Measurements from ENCODE around the gene SLC16A3. TPM values are rescaled to one million over a fixed set of nuclear protein-coding genes. Genes with fewer than 3 reads are reported as not detected.

SLC16A3 gene
- total RNA-seq, 1 donor from 2014 or later: 68.8 TPM

DNA sequence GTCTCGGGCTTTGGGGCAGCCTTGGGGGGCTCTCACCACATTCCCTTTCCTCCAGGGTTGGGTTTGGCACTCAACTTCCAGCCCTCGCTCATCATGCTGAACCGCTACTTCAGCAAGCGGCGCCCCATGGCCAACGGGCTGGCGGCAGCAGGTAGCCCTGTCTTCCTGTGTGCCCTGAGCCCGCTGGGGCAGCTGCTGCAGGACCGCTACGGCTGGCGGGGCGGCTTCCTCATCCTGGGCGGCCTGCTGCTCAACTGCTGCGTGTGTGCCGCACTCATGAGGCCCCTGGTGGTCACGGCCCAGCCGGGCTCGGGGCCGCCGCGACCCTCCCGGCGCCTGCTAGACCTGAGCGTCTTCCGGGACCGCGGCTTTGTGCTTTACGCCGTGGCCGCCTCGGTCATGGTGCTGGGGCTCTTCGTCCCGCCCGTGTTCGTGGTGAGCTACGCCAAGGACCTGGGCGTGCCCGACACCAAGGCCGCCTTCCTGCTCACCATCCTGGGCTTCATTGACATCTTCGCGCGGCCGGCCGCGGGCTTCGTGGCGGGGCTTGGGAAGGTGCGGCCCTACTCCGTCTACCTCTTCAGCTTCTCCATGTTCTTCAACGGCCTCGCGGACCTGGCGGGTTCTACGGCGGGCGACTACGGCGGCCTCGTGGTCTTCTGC lies 8.4 kb downstream of the SLC16A3 start:
- Mint-ChIP-seq H3K4me3 (no peak overlapping the region), H3K4me1 (peaks cover 20% of the 10 kb centered on the region), H3K36me3 (peaks cover 6% of the 10 kb centered on the region), H3K27ac (no peak overlapping the region), H3K9me3 (no peaks in the 10 kb centered on the region), H3K27me3 (ENCODE audit: low read depth) (no peaks in the 10 kb centered on the region)
- TF ChIP-seq, protein P1, sequence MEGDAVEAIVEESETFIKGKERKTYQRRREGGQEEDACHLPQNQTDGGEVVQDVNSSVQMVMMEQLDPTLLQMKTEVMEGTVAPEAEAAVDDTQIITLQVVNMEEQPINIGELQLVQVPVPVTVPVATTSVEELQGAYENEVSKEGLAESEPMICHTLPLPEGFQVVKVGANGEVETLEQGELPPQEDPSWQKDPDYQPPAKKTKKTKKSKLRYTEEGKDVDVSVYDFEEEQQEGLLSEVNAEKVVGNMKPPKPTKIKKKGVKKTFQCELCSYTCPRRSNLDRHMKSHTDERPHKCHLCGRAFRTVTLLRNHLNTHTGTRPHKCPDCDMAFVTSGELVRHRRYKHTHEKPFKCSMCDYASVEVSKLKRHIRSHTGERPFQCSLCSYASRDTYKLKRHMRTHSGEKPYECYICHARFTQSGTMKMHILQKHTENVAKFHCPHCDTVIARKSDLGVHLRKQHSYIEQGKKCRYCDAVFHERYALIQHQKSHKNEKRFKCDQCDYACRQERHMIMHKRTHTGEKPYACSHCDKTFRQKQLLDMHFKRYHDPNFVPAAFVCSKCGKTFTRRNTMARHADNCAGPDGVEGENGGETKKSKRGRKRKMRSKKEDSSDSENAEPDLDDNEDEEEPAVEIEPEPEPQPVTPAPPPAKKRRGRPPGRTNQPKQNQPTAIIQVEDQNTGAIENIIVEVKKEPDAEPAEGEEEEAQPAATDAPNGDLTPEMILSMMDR (IDR thresholded peaks at IDR 0.05; ENCODE audit: unreplicated experiment): no peak
- no peak for DNase-seq (ENCODE audit: low spot score in 2 of 2, unreplicated experiment in 2 of 2)

DNA sequence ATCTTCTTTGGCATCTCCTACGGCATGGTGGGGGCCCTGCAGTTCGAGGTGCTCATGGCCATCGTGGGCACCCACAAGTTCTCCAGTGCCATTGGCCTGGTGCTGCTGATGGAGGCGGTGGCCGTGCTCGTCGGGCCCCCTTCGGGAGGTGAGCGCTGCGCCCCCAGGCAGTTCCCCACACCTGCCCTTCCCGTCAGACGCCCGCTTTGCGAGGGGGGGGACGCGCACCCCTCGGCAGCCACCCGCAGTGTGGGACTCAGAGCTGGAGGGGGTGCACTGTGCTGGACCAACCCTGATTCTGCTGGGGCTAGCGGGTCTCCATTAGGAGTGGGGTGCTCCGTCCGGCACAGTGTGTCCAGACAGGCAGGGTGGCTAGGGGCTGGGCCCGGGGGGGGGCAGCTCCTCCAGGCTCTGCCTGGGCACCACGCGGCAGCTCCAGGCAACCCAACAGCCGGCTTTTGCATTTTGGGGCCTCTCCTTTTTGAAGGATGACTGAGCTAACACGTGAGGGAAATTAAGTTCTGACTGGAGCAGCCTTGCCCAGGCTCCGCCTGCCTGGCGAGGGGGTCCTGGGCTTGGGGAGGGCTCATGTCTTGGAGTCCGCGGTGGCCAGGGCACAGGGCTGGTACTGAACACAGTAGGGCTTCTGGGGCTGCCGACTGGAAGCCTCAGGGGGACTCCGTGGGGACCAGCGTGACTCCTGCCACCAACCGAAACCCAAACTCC lies 9.1 kb downstream of the SLC16A3 start:
- TF ChIP-seq, protein P1 (IDR thresholded peaks at IDR 0.05; ENCODE audit: unreplicated experiment): no peak
- DNase-seq (ENCODE audit: low spot score in 2 of 2, unreplicated experiment in 2 of 2): no peak

DNA sequence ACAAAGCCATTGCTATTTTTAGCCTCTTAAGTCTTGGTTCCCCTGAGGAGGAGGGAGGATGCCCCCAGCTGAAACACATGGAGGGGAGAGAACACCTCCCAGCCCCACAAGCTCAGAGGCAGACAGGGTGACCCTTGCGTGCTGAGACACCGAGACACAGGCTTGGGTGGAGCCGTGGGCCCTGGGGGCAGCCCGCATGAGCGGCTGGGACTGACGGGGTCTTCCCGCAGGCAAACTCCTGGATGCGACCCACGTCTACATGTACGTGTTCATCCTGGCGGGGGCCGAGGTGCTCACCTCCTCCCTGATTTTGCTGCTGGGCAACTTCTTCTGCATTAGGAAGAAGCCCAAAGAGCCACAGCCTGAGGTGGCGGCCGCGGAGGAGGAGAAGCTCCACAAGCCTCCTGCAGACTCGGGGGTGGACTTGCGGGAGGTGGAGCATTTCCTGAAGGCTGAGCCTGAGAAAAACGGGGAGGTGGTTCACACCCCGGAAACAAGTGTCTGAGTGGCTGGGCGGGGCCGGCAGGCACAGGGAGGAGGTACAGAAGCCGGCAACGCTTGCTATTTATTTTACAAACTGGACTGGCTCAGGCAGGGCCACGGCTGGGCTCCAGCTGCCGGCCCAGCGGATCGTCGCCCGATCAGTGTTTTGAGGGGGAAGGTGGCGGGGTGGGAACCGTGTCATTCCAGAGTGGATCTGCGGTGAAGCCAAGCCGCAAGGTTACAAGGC lies 9.8 kb downstream of the SLC16A3 start:
- TF ChIP-seq, protein P1 (IDR thresholded peaks at IDR 0.05; ENCODE audit: unreplicated experiment): no peak
- Mint-ChIP-seq H3K4me3 (no peak overlapping the region), H3K9me3 (no peaks in the 10 kb centered on the region), H3K27ac (peak overlapping the region; percentile 81), H3K4me1 (peaks cover 20% of the 10 kb centered on the region), H3K27me3 (ENCODE audit: low read depth) (no peaks in the 10 kb centered on the region), H3K36me3 (peaks cover 6% of the 10 kb centered on the region)
- no peak for DNase-seq (ENCODE audit: low spot score in 2 of 2, unreplicated experiment in 2 of 2)

More for the DNA sequence above, 9.1 kb downstream of the SLC16A3 start:
- Mint-ChIP-seq H3K27me3 (ENCODE audit: low read depth) (no peaks in the 10 kb centered on the region), H3K36me3 (peaks cover 6% of the 10 kb centered on the region), H3K4me1 (peaks cover 20% of the 10 kb centered on the region), H3K27ac (no peak overlapping the region), H3K4me3 (no peak overlapping the region), H3K9me3 (no peaks in the 10 kb centered on the region)

DNA sequence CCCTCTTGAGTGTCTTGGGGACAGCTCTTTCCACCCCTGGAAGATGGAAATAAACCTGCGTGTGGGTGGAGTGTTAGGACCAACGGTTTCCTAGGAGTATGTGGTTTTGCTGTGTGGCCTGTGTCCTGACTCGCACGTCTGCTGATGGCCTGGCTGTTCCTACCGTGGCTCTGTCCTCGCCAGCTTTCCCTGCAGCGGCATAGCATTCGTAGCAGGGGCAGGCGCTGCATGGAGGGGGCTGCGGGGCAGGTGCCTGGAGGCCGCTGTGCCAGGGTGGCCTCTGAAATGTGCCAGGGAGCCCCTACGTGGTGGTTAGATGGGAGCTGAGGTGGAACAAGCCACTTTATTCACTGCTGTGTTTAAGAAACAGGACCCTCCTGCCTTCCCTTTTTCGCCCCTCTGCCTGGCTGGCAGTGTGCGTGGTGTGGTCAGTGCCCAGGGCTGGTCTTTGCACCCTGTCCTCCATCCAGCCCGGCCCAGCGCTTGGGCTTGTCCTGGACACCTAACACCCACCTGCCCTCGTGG lies 10.6 kb downstream of the SLC16A3 start:
- Mint-ChIP-seq H3K4me3 (no peak overlapping the region), H3K4me1 (peaks cover 16% of the 10 kb centered on the region), H3K9me3 (no peaks in the 10 kb centered on the region), H3K27ac (no peak overlapping the region), H3K36me3 (peaks cover 13% of the 10 kb centered on the region), H3K27me3 (ENCODE audit: low read depth) (no peaks in the 10 kb centered on the region)
- TF ChIP-seq, protein P1 (IDR thresholded peaks at IDR 0.05; ENCODE audit: unreplicated experiment): no peak
- DNase-seq (ENCODE audit: low spot score in 2 of 2, unreplicated experiment in 2 of 2): no peak

DNA sequence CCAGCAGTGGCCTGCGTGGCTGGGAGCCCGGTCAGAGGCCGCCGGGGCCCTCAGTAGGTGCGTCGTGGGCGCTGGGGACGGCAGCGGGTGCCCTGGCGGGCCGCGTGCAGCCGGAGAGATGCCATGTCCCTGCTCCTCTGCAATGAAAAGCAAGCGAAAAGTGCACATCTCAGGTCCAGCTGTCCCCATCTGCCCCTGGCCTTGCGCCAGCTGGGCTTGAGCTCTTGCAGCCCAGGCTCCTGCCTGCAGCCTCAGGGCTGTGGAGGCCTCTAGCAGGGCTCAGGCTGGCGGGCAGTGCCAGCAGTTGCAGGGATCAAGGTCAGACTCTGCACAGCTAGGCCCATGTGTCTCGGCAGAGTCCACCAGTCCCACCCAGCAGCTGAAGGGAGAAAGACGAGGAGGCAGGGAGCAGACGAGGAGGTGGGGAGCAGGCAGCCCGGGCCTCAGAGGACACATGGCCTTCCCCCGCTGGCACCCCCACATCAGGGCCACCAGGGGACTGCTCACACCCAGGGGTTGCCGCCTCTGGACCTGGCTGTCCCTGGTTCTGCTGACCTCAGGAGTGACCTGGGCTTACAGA lies 11.2 kb downstream of the SLC16A3 start:
- TF ChIP-seq, protein P1 (IDR thresholded peaks at IDR 0.05; ENCODE audit: unreplicated experiment): no peak
- H3K27ac Mint-ChIP-seq: no peak overlapping the region
- H3K9me3 Mint-ChIP-seq: no peaks in the 10 kb centered on the region
- peaks cover 18% of the 10 kb centered on the region for H3K36me3 Mint-ChIP-seq
- no peak overlapping the region for H3K4me3 Mint-ChIP-seq
- H3K4me1 Mint-ChIP-seq: peaks cover 10% of the 10 kb centered on the region
- H3K27me3 Mint-ChIP-seq (ENCODE audit: low read depth): no peaks in the 10 kb centered on the region
- DNase-seq (ENCODE audit: low spot score in 2 of 2, unreplicated experiment in 2 of 2): no peak
